ENCODE data around the gene TMEM184B.

DNA sequence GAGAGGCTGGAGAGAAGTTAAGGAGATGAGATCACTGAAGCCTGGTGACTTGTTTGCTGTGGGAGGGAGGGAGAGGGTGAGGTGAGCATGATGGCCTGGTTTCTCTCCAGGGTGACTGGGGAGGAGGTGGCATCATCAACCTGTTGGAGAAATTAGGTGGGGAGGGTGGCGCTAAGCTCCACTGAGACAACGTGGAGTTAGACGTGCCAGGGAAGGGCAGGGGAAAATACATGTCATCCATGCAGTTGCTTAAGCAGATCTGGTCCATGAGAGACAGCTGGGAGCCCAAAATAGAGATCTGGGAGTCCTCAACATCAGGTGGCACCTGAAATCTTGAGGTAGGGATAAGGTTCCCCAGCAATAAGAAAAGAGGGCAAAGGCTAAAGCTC lies 80.3 kb downstream of the TMEM184B start:
- TF ChIP-seq, protein P1, sequence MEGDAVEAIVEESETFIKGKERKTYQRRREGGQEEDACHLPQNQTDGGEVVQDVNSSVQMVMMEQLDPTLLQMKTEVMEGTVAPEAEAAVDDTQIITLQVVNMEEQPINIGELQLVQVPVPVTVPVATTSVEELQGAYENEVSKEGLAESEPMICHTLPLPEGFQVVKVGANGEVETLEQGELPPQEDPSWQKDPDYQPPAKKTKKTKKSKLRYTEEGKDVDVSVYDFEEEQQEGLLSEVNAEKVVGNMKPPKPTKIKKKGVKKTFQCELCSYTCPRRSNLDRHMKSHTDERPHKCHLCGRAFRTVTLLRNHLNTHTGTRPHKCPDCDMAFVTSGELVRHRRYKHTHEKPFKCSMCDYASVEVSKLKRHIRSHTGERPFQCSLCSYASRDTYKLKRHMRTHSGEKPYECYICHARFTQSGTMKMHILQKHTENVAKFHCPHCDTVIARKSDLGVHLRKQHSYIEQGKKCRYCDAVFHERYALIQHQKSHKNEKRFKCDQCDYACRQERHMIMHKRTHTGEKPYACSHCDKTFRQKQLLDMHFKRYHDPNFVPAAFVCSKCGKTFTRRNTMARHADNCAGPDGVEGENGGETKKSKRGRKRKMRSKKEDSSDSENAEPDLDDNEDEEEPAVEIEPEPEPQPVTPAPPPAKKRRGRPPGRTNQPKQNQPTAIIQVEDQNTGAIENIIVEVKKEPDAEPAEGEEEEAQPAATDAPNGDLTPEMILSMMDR (IDR thresholded peaks at IDR 0.05) = no peak
- TF ChIP-seq ZFX (IDR thresholded peaks at IDR 0.05; ENCODE audit: borderline replicate concordance) = no peak
